ENCODE results near the gene TTC21A.

- TF ChIP-seq CTCF (optimal IDR thresholded peaks at IDR 0.05 in 1 of 3, IDR thresholded peaks at IDR 0.05 in 1 of 3, conservative IDR thresholded peaks at IDR 0.05 in 1 of 3; ENCODE audit: extremely low read depth in 1 of 3, insufficient read depth in 2 of 3, low read length in 3 of 3): no peak
- TF ChIP-seq EZH2 (IDR thresholded peaks at IDR 0.05; ENCODE audit: low read length): no peak
These were observed 15.3 kb downstream of the TTC21A start for GRCh38 chr3:39122813-39123212.
